ENCODE data around the gene CAMK2A.

The CAMK2A gene

DNA sequence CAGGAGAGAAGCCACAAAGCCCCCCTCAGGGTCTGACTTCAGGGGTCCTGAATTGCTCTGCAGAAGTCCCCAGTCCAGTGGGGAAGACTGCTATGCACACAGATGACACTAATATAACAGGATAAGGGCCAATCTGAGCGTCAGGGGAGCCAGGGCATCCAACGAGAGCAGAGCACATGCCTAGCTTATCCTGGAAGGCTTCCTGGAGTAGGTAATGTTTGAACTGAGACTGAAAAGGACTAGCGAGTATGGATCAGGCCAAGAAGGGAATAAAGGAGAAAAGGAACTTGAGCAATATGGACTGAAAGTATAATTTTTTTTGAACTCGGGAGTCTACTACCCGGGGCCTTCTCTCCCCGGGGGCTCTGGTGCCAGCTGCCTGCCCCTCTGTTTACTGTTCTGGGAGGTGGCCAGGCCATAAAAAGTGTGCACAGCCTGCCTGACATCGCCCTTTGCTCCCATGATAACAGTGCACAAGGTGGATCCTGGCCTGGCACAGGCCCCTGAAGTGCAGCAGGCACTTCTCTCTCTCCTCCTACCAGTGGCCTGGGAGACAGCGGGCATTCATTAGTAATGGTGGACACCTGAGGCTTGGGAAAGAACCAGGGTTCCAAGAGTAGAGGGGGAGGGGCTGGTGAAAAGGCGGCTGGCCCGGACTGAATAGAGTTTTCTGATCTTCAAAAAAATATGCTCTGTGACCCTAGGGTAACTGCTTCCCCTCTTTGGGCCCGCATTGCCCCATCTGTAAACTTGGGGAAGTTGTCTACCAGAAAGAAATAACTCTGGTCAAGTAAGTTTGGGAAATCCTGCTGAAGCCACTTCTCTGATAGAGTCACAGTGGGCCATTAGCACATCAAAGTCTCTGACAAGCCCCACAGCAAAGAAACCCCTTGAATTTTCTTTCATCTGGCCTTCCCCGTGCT is 104.3 kb downstream of the CAMK2A start:
- DNase-seq (ENCODE audit: low read depth): no peak

GRCh38 chr5:150184006-150184405 is 105.6 kb downstream of the CAMK2A start:
- DNase-seq (ENCODE audit: low read depth): no peak

DNA sequence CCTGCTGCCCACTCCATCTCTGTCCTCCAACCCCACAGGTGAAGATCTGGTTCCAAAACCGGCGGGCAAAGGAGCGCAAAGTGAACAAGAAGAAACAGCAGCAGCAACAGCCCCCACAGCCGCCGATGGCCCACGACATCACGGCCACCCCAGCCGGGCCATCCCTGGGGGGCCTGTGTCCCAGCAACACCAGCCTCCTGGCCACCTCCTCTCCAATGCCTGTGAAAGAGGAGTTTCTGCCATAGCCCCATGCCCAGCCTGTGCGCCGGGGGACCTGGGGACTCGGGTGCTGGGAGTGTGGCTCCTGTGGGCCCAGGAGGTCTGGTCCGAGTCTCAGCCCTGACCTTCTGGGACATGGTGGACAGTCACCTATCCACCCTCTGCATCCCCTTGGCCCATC is 106.1 kb downstream of the CAMK2A start:
- DNase-seq (ENCODE audit: low read depth): no peak

- DNase-seq (ENCODE audit: low read depth): no peak
Observed at GRCh38 chr5:150182774-150183173, 106.8 kb downstream of the CAMK2A start.

- no peak for DNase-seq (ENCODE audit: low read depth)
Observed at GRCh38 chr5:150181766-150182545, 107.6 kb downstream of the CAMK2A start.

DNA sequence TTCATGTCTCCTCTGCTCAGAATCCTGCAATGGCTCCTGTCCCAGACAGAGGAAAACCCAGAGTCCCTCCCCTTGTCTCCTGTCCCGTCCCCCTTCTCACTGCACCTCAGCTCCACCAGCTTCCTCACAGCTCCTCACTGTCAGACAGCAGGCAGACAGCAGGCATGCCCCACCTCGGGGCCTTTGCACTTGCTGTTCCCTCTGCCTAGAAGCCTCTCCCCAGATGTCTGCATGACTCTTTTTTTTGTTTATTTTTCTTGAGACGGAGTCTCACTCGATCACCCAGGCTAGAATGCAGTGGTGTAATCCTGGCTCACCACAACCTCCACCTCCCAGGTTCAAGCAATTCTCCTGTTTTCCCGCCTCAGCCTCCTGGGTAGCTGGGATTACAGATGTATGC is 108.5 kb downstream of the CAMK2A start:
- DNase-seq (ENCODE audit: low read depth): no peak

DNA sequence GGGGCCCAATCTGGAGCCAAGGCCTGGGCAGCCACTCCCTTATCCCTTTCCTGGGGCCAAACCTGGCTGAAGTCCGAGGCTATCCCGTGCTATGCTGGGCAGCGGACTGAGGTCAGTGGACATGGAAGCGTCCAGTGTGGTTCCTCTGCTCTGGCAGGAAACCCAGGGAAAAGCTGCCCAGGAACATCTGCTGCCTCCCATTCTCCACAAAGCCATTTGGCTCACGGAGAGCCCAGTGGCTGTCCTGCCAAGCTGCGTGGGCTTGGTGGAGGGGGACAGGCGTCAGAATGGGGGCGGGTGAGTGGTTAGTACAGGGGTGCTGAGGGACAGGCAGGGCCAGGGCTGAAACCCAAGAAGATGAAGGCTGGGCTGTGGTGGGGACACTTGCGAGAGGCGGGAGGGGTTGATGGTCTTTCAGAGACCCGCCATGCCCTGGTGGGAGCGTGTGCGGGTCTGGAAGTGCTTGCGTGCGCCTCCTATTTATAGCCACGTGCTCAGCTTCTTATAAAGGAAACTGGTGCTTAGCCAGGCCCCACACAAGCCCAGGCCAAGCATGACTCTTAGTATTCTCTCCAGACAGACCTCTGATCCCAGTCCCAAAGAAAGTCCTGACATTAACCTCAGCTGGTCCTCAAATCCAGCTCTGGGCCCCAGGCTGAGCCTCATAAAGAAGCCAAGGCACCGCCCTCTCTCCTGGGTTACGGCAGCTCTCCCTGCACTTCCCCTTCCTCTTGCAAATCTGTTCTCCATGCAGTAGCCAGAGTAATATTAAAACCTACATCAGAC is 109.1 kb downstream of the CAMK2A start:
- no peak for DNase-seq (ENCODE audit: low read depth)

DNA sequence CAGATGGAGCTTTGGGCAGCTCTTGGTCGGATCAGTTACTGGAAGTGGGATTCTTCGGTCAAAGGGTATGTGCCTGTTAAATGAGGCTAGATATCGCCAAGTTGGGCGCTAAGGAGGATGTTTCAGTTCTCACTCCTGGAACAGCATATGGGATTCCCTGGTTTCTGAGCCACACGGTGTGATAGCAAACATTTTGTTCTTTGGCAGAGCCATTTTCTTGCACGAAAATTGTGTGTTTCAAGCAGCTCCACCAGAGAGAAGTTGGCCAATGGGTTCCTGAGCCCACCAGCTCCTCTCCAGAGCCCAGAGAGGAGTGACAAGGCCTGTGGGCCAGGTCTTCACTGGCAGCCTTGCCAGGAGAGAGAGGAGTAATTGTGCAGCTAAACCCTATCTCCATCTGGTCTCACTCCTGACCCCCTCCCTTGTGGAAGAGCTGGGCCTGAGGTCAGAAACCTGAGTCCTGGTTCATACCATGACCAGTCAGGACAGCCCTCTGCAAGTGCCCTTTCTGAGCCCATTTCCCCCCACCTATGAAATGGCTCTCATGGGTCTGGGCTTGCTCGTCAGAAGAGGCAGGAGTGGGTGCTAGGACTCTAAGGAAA is 110.5 kb downstream of the CAMK2A start:
- no peak for DNase-seq (ENCODE audit: low read depth)

GRCh38 chr5:150178262-150178661 is 111.3 kb downstream of the CAMK2A start:
- no peak for DNase-seq (ENCODE audit: low read depth)

DNA sequence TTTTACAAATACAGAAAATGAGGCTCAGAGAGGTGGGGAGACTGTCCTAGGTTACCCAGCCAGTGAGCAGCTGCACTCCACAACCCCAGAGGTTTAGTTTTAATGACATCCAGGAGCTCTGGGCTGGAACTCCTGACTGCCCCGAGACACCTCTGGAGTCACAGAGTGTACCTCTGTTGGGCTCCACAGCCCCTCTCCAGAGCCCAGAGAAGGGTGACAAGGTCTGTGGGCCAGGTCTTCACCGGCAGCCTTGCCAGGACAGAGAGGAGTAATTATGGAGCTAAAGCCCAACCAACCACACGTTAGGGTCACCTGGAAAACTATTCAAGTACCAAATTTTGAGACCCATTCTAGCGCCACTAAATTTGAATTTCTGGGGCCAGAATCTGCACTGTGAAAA is 111.9 kb downstream of the CAMK2A start:
- DNase-seq (ENCODE audit: low read depth): no peak

DNA sequence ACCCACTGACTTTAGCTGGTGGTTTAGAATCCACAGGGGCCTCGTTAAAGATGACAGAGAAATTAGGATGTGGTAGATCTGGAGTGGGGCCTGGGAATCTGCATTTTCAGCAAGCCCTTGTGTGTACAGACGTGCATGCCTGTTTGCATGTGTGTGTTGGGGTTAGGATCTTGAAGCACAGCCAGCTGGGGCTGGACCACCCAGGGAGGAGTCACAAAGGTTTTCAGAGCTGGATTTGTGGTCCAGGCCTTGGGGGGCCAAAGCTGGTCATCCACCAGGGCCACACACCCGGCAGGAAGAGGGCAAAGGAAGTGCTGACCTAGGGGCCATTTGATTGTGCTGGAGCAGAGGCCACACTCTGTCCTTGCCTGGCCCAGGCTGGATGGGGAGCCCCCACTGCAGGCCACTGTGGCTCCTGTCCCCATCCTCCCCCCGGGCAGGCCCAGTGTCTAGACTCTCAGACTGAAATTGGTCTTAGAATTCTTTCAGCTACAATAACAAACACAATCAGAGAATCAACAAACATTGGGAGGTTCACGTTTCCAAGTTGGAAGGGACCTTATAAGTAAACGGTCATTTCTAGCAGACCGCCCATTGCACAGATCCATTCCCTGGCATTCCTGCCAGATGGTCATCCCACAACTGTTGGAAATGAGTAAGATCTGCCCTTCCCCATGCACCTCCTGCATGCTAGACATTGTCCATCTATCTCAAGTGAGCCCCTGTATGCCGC is 112.7 kb downstream of the CAMK2A start:
- no peak for DNase-seq (ENCODE audit: low read depth)

GRCh38 chr5:150175536-150175935 is 114.0 kb downstream of the CAMK2A start:
- DNase-seq (ENCODE audit: low read depth): no peak

DNA sequence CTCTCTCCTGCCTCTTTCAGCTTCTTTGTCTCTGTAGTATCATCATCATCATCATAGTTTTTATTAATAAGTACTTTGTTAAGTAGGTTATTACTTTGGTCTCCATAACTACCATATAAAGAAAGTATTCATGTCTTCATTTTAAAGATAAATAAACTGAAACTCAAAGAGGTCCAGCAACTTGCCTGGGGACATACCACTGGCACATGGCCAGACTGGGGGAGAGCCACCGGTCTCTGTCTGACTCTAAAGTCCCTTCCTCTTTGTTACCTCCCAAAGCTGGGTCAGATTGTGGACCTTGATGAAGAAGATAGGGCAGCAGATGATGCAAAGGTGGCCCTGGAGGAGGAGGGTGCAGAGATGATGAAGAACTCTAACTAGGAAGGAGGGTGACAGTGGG is 114.5 kb downstream of the CAMK2A start:
- DNase-seq (ENCODE audit: low read depth): no peak

GRCh38 chr5:150174285-150174684 is 115.3 kb downstream of the CAMK2A start:
- no peak for DNase-seq (ENCODE audit: low read depth)

DNA sequence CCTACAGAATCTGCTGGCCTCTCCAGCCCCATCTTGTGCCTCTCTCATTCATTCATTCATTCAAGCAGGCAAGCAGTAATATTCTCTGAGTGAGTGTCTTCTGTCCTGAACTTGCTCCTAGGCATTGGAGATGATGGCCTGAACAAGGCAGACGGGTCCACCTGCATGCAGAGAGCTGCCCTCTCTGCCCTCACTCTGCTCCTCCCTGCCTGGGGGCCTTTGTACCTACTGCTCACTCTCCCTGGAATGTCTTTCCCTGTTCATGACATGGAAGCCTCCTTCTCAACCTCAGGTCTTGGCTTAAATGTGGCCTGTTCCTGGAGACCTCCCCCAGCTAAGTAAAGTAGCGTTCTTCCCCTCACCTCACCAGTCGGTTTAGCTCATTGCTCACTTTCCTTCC is 116.4 kb downstream of the CAMK2A start:
- DNase-seq (ENCODE audit: low read depth): no peak

GRCh38 chr5:150172556-150172955 is 117.0 kb downstream of the CAMK2A start:
- DNase-seq (ENCODE audit: low read depth): no peak

DNA sequence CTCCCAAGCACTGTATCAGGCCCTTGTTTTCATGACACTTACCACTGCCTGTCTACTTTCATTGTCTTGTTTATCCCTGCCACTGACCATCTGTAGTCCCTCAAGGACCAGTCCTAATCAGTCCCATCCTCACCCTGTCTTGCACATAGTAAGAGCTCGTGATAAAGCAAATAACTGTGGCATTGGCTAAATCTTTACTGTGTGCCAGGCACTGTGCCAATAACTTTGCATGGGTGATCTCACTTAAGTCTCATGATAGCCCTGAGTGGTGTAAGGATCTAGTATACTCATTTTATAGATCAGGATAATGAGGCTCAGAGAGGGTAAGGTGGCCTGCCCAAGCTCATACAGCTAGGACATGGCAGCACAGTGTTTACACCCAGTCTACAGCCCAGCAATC is 117.4 kb downstream of the CAMK2A start:
- no peak for DNase-seq (ENCODE audit: low read depth)

All from stimulated activated CD8-positive, alpha-beta memory T cell treated with anti-CD3 and anti-CD28 coated beads, Interleukin-12 subunit alpha, Interleukin-12 subunit beta, amount 100 ng/mL, for 1 hour (primary cell).